DOHH2 (cell line): Measurements from ENCODE around the gene FGGY.

Experiments
- EZH2phosphoT487 ChIP-seq: fragments of 200-600 bp; sonication (generic); IDR thresholded peaks from 2 replicates; pipeline ENCODE4 v1.6.1; 2017; ENCODE audit warnings: borderline replicate concordance, mild to moderate bottlenecking, antibody characterized with exemption, low read length, moderate library complexity, mixed read lengths
- TF ChIP-seq, protein P1 (sequence below): fragments of 200-600 bp; sonication (generic); IDR thresholded peaks from one replicate; pipeline ENCODE4 v1.5.1; 2014; ENCODE audit warnings: antibody characterized with exemption, mild to moderate bottlenecking, low read depth, low read length; ENCODE audit not compliant: poor library complexity, severe bottlenecking

DNA sequence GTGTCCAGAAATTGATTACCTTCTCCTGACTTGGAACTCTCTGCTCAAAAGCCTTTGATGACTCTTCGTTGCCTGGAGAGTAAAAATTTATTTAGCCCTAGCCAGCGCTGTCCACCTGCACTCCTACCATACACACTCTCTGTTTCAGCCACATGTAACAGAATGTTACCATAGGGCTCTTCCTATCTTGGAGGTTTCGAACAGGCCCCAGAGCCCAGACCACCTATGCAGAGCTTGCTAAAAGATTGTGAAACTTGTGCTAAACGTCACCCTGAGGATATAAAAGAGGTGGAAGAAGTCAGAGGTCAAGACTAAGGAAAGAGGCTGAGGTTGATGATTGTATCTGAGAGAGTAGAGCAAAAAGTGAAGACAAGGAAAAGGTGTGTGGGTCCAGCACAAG is 280.9 kb downstream of the FGGY start:
- no peak for TF ChIP-seq EZH2phosphoT487
- TF ChIP-seq, protein P1, sequence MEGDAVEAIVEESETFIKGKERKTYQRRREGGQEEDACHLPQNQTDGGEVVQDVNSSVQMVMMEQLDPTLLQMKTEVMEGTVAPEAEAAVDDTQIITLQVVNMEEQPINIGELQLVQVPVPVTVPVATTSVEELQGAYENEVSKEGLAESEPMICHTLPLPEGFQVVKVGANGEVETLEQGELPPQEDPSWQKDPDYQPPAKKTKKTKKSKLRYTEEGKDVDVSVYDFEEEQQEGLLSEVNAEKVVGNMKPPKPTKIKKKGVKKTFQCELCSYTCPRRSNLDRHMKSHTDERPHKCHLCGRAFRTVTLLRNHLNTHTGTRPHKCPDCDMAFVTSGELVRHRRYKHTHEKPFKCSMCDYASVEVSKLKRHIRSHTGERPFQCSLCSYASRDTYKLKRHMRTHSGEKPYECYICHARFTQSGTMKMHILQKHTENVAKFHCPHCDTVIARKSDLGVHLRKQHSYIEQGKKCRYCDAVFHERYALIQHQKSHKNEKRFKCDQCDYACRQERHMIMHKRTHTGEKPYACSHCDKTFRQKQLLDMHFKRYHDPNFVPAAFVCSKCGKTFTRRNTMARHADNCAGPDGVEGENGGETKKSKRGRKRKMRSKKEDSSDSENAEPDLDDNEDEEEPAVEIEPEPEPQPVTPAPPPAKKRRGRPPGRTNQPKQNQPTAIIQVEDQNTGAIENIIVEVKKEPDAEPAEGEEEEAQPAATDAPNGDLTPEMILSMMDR, result no peak
